IPS-15b (cell line): ENCODE results near the gene TNRC6C.
A peak's percentile ranks its signal among the peaks of the same experiment; 100 is the strongest.
"Not testable (repeated sequence)": the region's sequence is repeated elsewhere in the genome, so short reads cannot be mapped to it uniquely, and the experiment has no call there.

ENCODE experiments used
- H3K27me3 ChIP-seq: one replicate; pipeline ENCODE4 v1.6.1; 2013; ENCODE audit warnings: low read length; ENCODE audit not compliant: control insufficient read depth, insufficient read depth
- H3K36me3 ChIP-seq: one replicate; pipeline ENCODE4 v1.6.1; 2013; ENCODE audit warnings: low read length; ENCODE audit not compliant: control insufficient read depth, insufficient read depth
- H3K4me1 ChIP-seq: one replicate; pipeline ENCODE4 v1.6.1; 2013; ENCODE audit warnings: mild to moderate bottlenecking, low read length; ENCODE audit not compliant: control insufficient read depth, insufficient read depth
- H3K4me3 ChIP-seq: one replicate; pipeline ENCODE4 v1.5.1; 2013; ENCODE audit warnings: low read depth, low read length
- H3K9ac ChIP-seq: one replicate; pipeline ENCODE4 v1.6.1; 2013; ENCODE audit warnings: low read depth, mild to moderate bottlenecking, low read length
- H3K9me3 ChIP-seq: one replicate; pipeline ENCODE4 v1.6.1; 2013; ENCODE audit warnings: mild to moderate bottlenecking, low read length; ENCODE audit not compliant: control insufficient read depth, insufficient read depth

TNRC6C gene

GRCh38 chr17:78137392-78138203 lies 179.1 kb downstream of the TNRC6C start:
- Histone ChIP-seq H3K9me3 (no peaks in the 10 kb centered on the region), H3K4me3 (no peak overlapping the region), H3K27me3 (peaks cover 12% of the 10 kb centered on the region), H3K4me1 (peaks cover 4% of the 10 kb centered on the region), H3K9ac (no peak overlapping the region), H3K36me3 (no peaks in the 10 kb centered on the region)

- H3K4me1 ChIP-seq = peaks cover 4% of the 10 kb centered on the region
- no peaks in the 10 kb centered on the region for H3K36me3 ChIP-seq
- no peaks in the 10 kb centered on the region for H3K9me3 ChIP-seq
- no peak overlapping the region for H3K9ac ChIP-seq
- no peak overlapping the region for H3K4me3 ChIP-seq
- peaks cover 5% of the 10 kb centered on the region for H3K27me3 ChIP-seq
Measured at GRCh38 chr17:78138204-78139060, 179.9 kb downstream of the TNRC6C start.

- not testable (repeated sequence) for H3K9ac ChIP-seq, H3K36me3 ChIP-seq, H3K9me3 ChIP-seq, H3K4me1 ChIP-seq, H3K27me3 ChIP-seq
- H3K4me3 ChIP-seq = peak overlapping the region; percentile 8
Measured at GRCh38 chr17:78139861-78140168, 181.3 kb downstream of the TNRC6C start.

GRCh38 chr17:78140169-78141051 lies 181.9 kb downstream of the TNRC6C start:
- peak overlapping the region; percentile 24 for H3K9ac ChIP-seq
- no peaks in the 10 kb centered on the region for H3K36me3 ChIP-seq
- no peaks in the 10 kb centered on the region for H3K9me3 ChIP-seq
- peak overlapping the region; percentile 45 for H3K4me3 ChIP-seq
- no peaks in the 10 kb centered on the region for H3K4me1 ChIP-seq
- H3K27me3 ChIP-seq = no peaks in the 10 kb centered on the region

- peaks cover under 1% of the 10 kb centered on the region for H3K36me3 ChIP-seq
- no peak overlapping the region for H3K4me3 ChIP-seq
- H3K27me3 ChIP-seq = no peaks in the 10 kb centered on the region
- no peak overlapping the region for H3K9ac ChIP-seq
- no peaks in the 10 kb centered on the region for H3K9me3 ChIP-seq
- no peaks in the 10 kb centered on the region for H3K4me1 ChIP-seq
Measured at GRCh38 chr17:78141437-78142118, 183.1 kb downstream of the TNRC6C start.

- Histone ChIP-seq H3K4me3 (no peak overlapping the region), H3K4me1 (no peaks in the 10 kb centered on the region), H3K9ac (no peak overlapping the region), H3K36me3 (peaks cover 2% of the 10 kb centered on the region), H3K9me3 (no peaks in the 10 kb centered on the region), H3K27me3 (no peaks in the 10 kb centered on the region)
Measured at GRCh38 chr17:78142119-78142861, 183.8 kb downstream of the TNRC6C start.

- Histone ChIP-seq H3K4me1 (no peaks in the 10 kb centered on the region), H3K36me3 (peaks cover 2% of the 10 kb centered on the region), H3K4me3 (no peak overlapping the region), H3K9me3 (no peaks in the 10 kb centered on the region), H3K9ac (peak overlapping the region; percentile 47), H3K27me3 (no peaks in the 10 kb centered on the region)
Measured at GRCh38 chr17:78143214-78144146, 185.0 kb downstream of the TNRC6C start.

GRCh38 chr17:78144147-78144719 lies 185.7 kb downstream of the TNRC6C start:
- Histone ChIP-seq H3K9me3 (no peaks in the 10 kb centered on the region), H3K27me3 (no peaks in the 10 kb centered on the region), H3K9ac (no peak overlapping the region), H3K4me3 (no peak overlapping the region), H3K4me1 (no peaks in the 10 kb centered on the region), H3K36me3 (peaks cover 2% of the 10 kb centered on the region)

GRCh38 chr17:78144736-78145641 lies 186.5 kb downstream of the TNRC6C start:
- no peaks in the 10 kb centered on the region for H3K27me3 ChIP-seq
- no peaks in the 10 kb centered on the region for H3K9me3 ChIP-seq
- H3K4me1 ChIP-seq = no peaks in the 10 kb centered on the region
- no peak overlapping the region for H3K9ac ChIP-seq
- H3K4me3 ChIP-seq = no peak overlapping the region
- H3K36me3 ChIP-seq = peaks cover 2% of the 10 kb centered on the region
